Measurements from ENCODE around the gene EPG5. TPM values are rescaled to one million over a fixed set of nuclear protein-coding genes. Genes with fewer than 3 reads are reported as not detected.
"Not testable (repeated sequence)": the region's sequence is repeated elsewhere in the genome, so short reads cannot be mapped to it uniquely, and the experiment has no call there.

The EPG5 gene
- total RNA-seq, 1 donor from 2014 or later, result 38.3 TPM

DNA sequence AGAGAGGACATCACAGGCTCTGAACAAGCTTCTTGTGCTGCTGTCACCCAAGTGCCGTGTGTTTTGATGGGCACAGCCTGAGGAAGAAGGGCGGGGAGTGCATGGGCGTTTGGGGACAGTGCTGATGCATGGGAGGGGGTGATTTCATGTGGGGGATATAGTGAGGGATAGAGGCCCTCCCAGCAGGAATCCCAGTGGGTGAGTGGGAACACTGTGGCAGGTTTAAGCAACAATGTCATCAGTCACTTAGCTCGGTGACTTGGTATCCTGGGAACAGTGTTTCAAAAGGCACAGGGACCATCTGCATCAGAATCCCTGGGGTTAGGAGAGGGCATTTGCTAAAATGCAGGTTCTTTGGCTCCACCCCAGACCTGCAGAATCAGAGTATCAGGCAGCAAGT is 141.0 kb downstream of the EPG5 start:
- Mint-ChIP-seq H3K27me3 (peaks cover 24% of the 10 kb centered on the region), H3K9me3 (peaks cover 9% of the 10 kb centered on the region), H3K36me3 (ENCODE audit: low read depth) (no peaks in the 10 kb centered on the region), H3K27ac (no peak overlapping the region), H3K4me1 (peaks cover 43% of the 10 kb centered on the region), H3K4me3 (no peak overlapping the region)
- CTCF ChIA-PET, result no interaction called here
- TF ChIP-seq, protein P1, sequence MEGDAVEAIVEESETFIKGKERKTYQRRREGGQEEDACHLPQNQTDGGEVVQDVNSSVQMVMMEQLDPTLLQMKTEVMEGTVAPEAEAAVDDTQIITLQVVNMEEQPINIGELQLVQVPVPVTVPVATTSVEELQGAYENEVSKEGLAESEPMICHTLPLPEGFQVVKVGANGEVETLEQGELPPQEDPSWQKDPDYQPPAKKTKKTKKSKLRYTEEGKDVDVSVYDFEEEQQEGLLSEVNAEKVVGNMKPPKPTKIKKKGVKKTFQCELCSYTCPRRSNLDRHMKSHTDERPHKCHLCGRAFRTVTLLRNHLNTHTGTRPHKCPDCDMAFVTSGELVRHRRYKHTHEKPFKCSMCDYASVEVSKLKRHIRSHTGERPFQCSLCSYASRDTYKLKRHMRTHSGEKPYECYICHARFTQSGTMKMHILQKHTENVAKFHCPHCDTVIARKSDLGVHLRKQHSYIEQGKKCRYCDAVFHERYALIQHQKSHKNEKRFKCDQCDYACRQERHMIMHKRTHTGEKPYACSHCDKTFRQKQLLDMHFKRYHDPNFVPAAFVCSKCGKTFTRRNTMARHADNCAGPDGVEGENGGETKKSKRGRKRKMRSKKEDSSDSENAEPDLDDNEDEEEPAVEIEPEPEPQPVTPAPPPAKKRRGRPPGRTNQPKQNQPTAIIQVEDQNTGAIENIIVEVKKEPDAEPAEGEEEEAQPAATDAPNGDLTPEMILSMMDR (IDR thresholded peaks at IDR 0.05), result no peak
- no peak for ATAC-seq (ENCODE audit: low read depth)
- POLR2A ChIA-PET, result no interaction called here
- DNase-seq, result no peak
- intact Hi-C loops (cut with micrococcal nuclease), result no loop called here

DNA sequence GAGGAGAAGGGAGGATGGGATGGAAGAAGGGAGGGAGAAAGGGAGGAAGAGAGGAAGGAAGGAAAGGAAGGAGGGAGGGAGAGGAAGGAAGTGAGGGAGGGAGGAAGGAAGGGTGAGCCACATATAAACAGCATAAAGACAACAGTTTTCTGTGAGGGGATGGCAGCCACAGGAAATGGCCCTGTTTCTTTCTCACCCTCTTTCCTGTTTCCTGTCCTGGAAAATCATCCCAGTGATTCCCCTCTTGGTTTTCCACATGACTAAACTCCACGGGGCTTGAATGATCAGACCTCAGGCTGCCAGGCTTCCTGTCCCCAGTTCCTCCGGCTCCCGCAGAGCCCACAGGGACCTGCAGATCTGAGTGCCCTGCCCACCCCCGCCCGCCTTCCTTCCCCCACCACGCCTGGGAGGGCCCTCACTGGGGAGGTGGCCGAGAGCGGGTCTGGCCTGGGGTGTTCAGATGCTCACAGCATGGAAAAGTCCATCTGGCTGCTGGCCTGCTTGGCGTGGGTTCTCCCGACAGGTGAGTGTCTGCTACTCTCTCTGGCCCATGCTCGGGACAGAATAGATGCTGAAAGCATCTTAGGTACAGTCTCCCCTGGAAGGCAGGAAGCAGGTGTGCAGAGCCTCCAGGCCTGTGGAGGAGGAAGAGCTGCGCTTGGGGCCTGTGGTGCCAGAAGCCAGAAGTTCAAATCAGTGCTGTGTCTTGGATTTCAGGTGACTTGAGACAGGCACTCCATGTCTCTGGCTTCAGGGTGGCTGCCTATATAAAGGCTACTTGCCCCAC is 141.7 kb downstream of the EPG5 start, which contains the start of gene SIGLEC15:
TSS of gene SIGLEC15 (plus strand) at position 418 of the 787 bp plus-strand sequence. CDS start at position 472, 54 bp downstream.
- POLR2A ChIA-PET, result no interaction called here
- Mint-ChIP-seq H3K36me3 (ENCODE audit: low read depth) (no peaks in the 10 kb centered on the region), H3K9me3 (peaks cover 9% of the 10 kb centered on the region), H3K4me3 (no peak within 1 kb of the TSS), H3K27me3 (peaks cover 30% of the 10 kb centered on the region), H3K4me1 (peaks cover 43% of the 10 kb centered on the region), H3K27ac (no peak within 1 kb of the TSS)
- CTCF ChIA-PET, result no interaction called here
- ATAC-seq (ENCODE audit: low read depth) (no peak), DNase-seq (no peak)
- intact Hi-C loops (cut with micrococcal nuclease), result no loop called here
- TF ChIP-seq, protein P1 (IDR thresholded peaks at IDR 0.05), result no peak

GRCh38 chr18:45821711-45822110 is 145.4 kb downstream of the EPG5 start:
- Mint-ChIP-seq H3K27me3 (peaks cover 41% of the 10 kb centered on the region), H3K27ac (no peak overlapping the region), H3K4me1 (peaks cover 20% of the 10 kb centered on the region), H3K9me3 (peaks cover 11% of the 10 kb centered on the region), H3K36me3 (ENCODE audit: low read depth) (no peaks in the 10 kb centered on the region), H3K4me3 (no peak overlapping the region)
- no peak for ATAC-seq (ENCODE audit: low read depth)
- POLR2A ChIA-PET, result no interaction called here
- CTCF ChIA-PET, result no interaction called here
- DNase-seq, result no peak
- intact Hi-C loops (cut with micrococcal nuclease), result no loop called here
- TF ChIP-seq, protein P1 (IDR thresholded peaks at IDR 0.05), result no peak

DNA sequence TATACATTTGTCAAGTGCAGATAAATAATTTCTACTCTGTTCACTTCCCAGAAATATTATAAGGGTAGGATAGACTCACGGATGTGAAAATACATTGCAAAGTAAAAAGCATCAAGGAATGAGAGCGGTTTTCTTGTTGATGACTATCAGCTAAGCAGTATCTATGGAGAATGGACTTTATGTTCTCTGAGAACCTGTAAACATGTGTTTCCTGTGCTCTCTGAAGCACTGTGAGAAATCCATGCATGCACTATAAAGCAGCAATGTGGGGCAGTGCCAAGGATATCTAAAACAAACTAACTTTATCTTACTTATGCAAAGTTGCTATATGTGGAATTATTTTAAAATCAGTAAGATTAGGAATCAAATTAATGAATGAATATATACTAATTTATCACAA is 146.1 kb downstream of the EPG5 start:
- H3K4me3 Mint-ChIP-seq, result no peak overlapping the region
- H3K9me3 Mint-ChIP-seq, result peaks cover 18% of the 10 kb centered on the region
- TF ChIP-seq, protein P1 (IDR thresholded peaks at IDR 0.05), result no peak
- H3K4me1 Mint-ChIP-seq, result peaks cover 16% of the 10 kb centered on the region
- peaks cover 43% of the 10 kb centered on the region for H3K27me3 Mint-ChIP-seq
- no peaks in the 10 kb centered on the region for H3K36me3 Mint-ChIP-seq (ENCODE audit: low read depth)
- ATAC-seq (ENCODE audit: low read depth) (no peak), DNase-seq (no peak)
- ChIA-PET POLR2A (no interaction called here), CTCF (no interaction called here)
- H3K27ac Mint-ChIP-seq, result no peak overlapping the region
- intact Hi-C loops (cut with micrococcal nuclease), result no loop called here

GRCh38 chr18:45820106-45820745 is 146.9 kb downstream of the EPG5 start:
- intact Hi-C loops (cut with micrococcal nuclease), result no loop called here
- DNase-seq, result no peak
- Mint-ChIP-seq H3K27ac (no peak overlapping the region), H3K4me1 (peaks cover 9% of the 10 kb centered on the region), H3K27me3 (peaks cover 41% of the 10 kb centered on the region), H3K9me3 (peaks cover 21% of the 10 kb centered on the region), H3K36me3 (ENCODE audit: low read depth) (no peaks in the 10 kb centered on the region), H3K4me3 (no peak overlapping the region)
- ChIA-PET CTCF (no interaction called here), POLR2A (no interaction called here)
- no peak for ATAC-seq (ENCODE audit: low read depth)
- TF ChIP-seq, protein P1 (IDR thresholded peaks at IDR 0.05), result no peak

- H3K4me3 Mint-ChIP-seq; H3K27ac Mint-ChIP-seq; ATAC-seq (ENCODE audit: low read depth); POLR2A ChIA-PET; intact Hi-C loops (cut with micrococcal nuclease); CTCF ChIA-PET; H3K36me3 Mint-ChIP-seq (ENCODE audit: low read depth); DNase-seq; H3K4me1 Mint-ChIP-seq: not testable (repeated sequence)
- peaks cover 38% of the 10 kb centered on the region for H3K27me3 Mint-ChIP-seq
- peaks cover 21% of the 10 kb centered on the region for H3K9me3 Mint-ChIP-seq
Observed at GRCh38 chr18:45818765-45819164, 148.4 kb downstream of the EPG5 start.

All from activated B cell treated with CpG ODN at 0.5 μM for 24 hours (primary cell).